DMS79 (cell line): ENCODE measurements around the gene OLA1.
A peak's percentile ranks its signal among the peaks of the same experiment; 100 is the strongest.

Experiments
- DNase-seq: peaks from one replicate; lab custom pipeline; 2025; lab: John Stamatoyannopoulos, UW

The OLA1 gene

GRCh38 chr2:174033163-174033550, 215.2 kb downstream of the OLA1 start:
- no peak for DNase-seq

- DNase-seq, result no peak
Observed at GRCh38 chr2:174031226-174031625, 217.1 kb downstream of the OLA1 start.

- no peak for DNase-seq
Observed at GRCh38 chr2:174028935-174029334, 219.4 kb downstream of the OLA1 start.

- DNase-seq, result no peak
Observed at GRCh38 chr2:174027956-174028355, 220.4 kb downstream of the OLA1 start.

- DNase-seq, result no peak
Observed at GRCh38 chr2:174026122-174026845, 222.0 kb downstream of the OLA1 start.

GRCh38 chr2:174025271-174026121, 222.8 kb downstream of the OLA1 start:
- DNase-seq, result no peak

GRCh38 chr2:174024524-174025270, 223.6 kb downstream of the OLA1 start:
- DNase-seq, result peak; percentile 52

- peak; percentile 50 for DNase-seq
Observed at GRCh38 chr2:174023591-174024523, 224.5 kb downstream of the OLA1 start.
